Osteoblast (primary cell): Measurements from ENCODE around the gene NAV2. TPM values are rescaled to one million over a fixed set of nuclear protein-coding genes. Genes with fewer than 3 reads are reported as not detected.
A peak's percentile ranks its signal among the peaks of the same experiment; 100 is the strongest.
"Not testable (repeated sequence)": the region's sequence is repeated elsewhere in the genome, so short reads cannot be mapped to it uniquely, and the experiment has no call there.

Experiments used
- DNase-seq: peaks from one replicate; pipeline ENCODE4 v3.0.0; 2011; ENCODE audit warnings: low spot score, mixed read lengths; ENCODE audit not compliant: insufficient read length; ENCODE audit errors: missing footprints
- H2AFZ ChIP-seq: 2 replicates; pipeline ENCODE4 v1.6.0; 2011; ENCODE audit warnings: mild to moderate bottlenecking, low read length
- H3K27ac ChIP-seq: 2 replicates; pipeline ENCODE4 v1.5.1; 2011; ENCODE audit warnings: mild to moderate bottlenecking, low read depth, low read length, moderate library complexity
- H3K27me3 ChIP-seq: 2 replicates; pipeline ENCODE4 v1.6.0; 2012; ENCODE audit warnings: mild to moderate bottlenecking, control low read depth, inconsistent platforms, low read length, moderate library complexity; ENCODE audit not compliant: insufficient read depth
- H3K36me3 ChIP-seq: 2 replicates; pipeline ENCODE4 v1.5.1; 2011; ENCODE audit warnings: mild to moderate bottlenecking, low read length, control low read depth, moderate library complexity; ENCODE audit not compliant: insufficient read depth
- H3K4me1 ChIP-seq: 2 replicates; pipeline ENCODE4 v1.5.1; 2011; ENCODE audit warnings: mild to moderate bottlenecking, low read length, control low read depth, moderate library complexity; ENCODE audit not compliant: insufficient read depth
- H3K4me2 ChIP-seq: 2 replicates; pipeline ENCODE4 v1.6.0; 2011; ENCODE audit warnings: mild to moderate bottlenecking, low read length; ENCODE audit not compliant: insufficient read depth
- H3K4me3 ChIP-seq: fragments of 200-600 bp; sonication (generic); 3 replicates; pipeline ENCODE4 v1.5.1; 2012; ENCODE audit warnings: mild to moderate bottlenecking, low read length, inconsistent platforms; ENCODE audit not compliant: insufficient read depth
- H3K79me2 ChIP-seq: 2 replicates; pipeline ENCODE4 v1.6.0; 2012; ENCODE audit warnings: mild to moderate bottlenecking, low read length, control low read depth, inconsistent platforms; ENCODE audit not compliant: insufficient read depth
- H3K9me3 ChIP-seq: 2 replicates; pipeline ENCODE4 v1.5.1; 2011; ENCODE audit warnings: low read depth, low read length, control low read depth
- H4K20me1 ChIP-seq: 2 replicates; pipeline ENCODE4 v1.6.0; 2012; ENCODE audit warnings: mild to moderate bottlenecking, low read length, control low read depth; ENCODE audit not compliant: insufficient read depth
- total RNA-seq: library from RNA; depleted of rRNA; stranded (reverse); fragments of >200 nt; gene quantifications from 2 replicates; pipeline ENCODE4 v1.2.3, GENCODE V29; 2012
- TF ChIP-seq, protein P1 (sequence below): IDR thresholded peaks from 2 replicates; pipeline ENCODE4 v1.5.1; 2011; ENCODE audit warnings: mild to moderate bottlenecking, low read depth, low read length, moderate library complexity; ENCODE audit errors: extremely low read depth

Gene NAV2
- total RNA-seq, 1 donor, result 8.7 TPM

DNA sequence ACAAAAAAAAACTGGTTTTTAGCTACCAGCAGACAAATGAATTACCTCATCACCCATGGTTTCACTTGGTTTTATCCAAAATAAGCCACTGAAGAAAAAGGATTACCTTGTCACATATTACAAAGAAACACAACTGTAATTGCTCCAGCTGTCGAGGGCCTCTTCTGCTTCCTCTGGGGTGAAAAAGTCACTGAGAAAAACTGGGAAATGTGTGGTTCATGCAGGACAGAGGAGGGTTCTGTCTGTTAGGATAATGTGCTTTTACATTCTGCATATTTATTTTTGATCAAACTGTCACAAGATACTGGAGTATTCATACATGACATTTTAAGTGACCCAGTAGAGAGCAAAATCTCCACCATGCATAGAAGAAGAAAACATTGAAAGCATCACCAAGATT is 211.7 kb downstream of the NAV2 start:
- Histone ChIP-seq H2AFZ (no peak overlapping the region), H3K4me1 (peaks cover 64% of the 10 kb centered on the region), H4K20me1 (no peaks in the 10 kb centered on the region), H3K36me3 (no peaks in the 10 kb centered on the region), H3K27me3 (no peaks in the 10 kb centered on the region), H3K4me2 (no peak overlapping the region), H3K79me2 (peaks cover 38% of the 10 kb centered on the region), H3K4me3 (no peak overlapping the region), H3K9me3 (no peaks in the 10 kb centered on the region), H3K27ac (no peak overlapping the region)
- no peak for DNase-seq
- TF ChIP-seq, protein P1, sequence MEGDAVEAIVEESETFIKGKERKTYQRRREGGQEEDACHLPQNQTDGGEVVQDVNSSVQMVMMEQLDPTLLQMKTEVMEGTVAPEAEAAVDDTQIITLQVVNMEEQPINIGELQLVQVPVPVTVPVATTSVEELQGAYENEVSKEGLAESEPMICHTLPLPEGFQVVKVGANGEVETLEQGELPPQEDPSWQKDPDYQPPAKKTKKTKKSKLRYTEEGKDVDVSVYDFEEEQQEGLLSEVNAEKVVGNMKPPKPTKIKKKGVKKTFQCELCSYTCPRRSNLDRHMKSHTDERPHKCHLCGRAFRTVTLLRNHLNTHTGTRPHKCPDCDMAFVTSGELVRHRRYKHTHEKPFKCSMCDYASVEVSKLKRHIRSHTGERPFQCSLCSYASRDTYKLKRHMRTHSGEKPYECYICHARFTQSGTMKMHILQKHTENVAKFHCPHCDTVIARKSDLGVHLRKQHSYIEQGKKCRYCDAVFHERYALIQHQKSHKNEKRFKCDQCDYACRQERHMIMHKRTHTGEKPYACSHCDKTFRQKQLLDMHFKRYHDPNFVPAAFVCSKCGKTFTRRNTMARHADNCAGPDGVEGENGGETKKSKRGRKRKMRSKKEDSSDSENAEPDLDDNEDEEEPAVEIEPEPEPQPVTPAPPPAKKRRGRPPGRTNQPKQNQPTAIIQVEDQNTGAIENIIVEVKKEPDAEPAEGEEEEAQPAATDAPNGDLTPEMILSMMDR, result no peak

DNA sequence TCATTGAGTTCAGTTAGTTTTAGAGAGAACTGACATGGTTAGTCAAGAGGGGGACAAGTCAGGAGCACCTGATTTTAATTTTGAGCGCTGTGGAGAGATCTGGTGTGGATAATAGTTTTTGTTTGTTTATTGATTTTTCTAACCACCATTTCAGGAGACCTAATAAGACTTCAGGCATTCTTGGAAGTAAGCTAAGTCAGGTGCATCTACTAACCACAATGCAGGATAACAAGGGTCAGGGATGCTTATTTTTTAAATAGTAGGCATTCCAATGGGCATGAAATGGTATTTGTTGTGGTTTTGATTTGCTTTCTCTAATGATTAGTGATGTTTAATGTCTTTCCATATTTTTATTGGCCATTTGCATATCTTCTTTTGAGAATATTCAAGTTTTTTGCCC is 212.1 kb downstream of the NAV2 start:
- Histone ChIP-seq H4K20me1 (no peaks in the 10 kb centered on the region), H3K36me3 (no peaks in the 10 kb centered on the region), H3K4me3 (no peak overlapping the region), H3K4me2 (no peak overlapping the region), H3K27ac (no peak overlapping the region), H3K9me3 (no peaks in the 10 kb centered on the region), H2AFZ (no peak overlapping the region), H3K27me3 (no peaks in the 10 kb centered on the region), H3K79me2 (peaks cover 38% of the 10 kb centered on the region), H3K4me1 (peaks cover 64% of the 10 kb centered on the region)
- TF ChIP-seq, protein P1, result no peak
- no peak for DNase-seq

GRCh38 chr11:19927403-19927802 is 214.8 kb downstream of the NAV2 start:
- not testable (repeated sequence) for H3K4me2 ChIP-seq, H2AFZ ChIP-seq, H3K27me3 ChIP-seq, H3K4me3 ChIP-seq, H4K20me1 ChIP-seq, H3K36me3 ChIP-seq, H3K9me3 ChIP-seq, H3K27ac ChIP-seq
- peaks cover 35% of the 10 kb centered on the region for H3K79me2 ChIP-seq
- peaks cover 54% of the 10 kb centered on the region for H3K4me1 ChIP-seq
- peak; percentile 27 for DNase-seq

GRCh38 chr11:19929147-19929546 is 216.5 kb downstream of the NAV2 start:
- no peaks in the 10 kb centered on the region for H3K27me3 ChIP-seq
- peaks cover 3% of the 10 kb centered on the region for H3K36me3 ChIP-seq
- H2AFZ ChIP-seq, result no peak overlapping the region
- peak overlapping the region; percentile 26 for H3K27ac ChIP-seq
- no peaks in the 10 kb centered on the region for H3K9me3 ChIP-seq
- H3K79me2 ChIP-seq, result peaks cover 35% of the 10 kb centered on the region
- DNase-seq, result peak; percentile 54
- TF ChIP-seq, protein P1, result no peak
- no peaks in the 10 kb centered on the region for H4K20me1 ChIP-seq
- no peak overlapping the region for H3K4me3 ChIP-seq
- H3K4me2 ChIP-seq, result no peak overlapping the region
- H3K4me1 ChIP-seq, result peaks cover 37% of the 10 kb centered on the region
